HG03565 (cell line): ENCODE results near the gene MAPK8IP1.

Experiments
- ATAC-seq: cut with Tn5 transposase; IDR thresholded peaks from one replicate; pipeline ENCODE4 v1.9.1; 2021; ENCODE audit warnings: mild to moderate bottlenecking, moderate library complexity; ENCODE audit not compliant: unreplicated experiment

MAPK8IP1 gene

GRCh38 chr11:45924036-45924915, 38.8 kb downstream of the MAPK8IP1 start:
- no peak for ATAC-seq

- ATAC-seq, result no peak
Measured at GRCh38 chr11:45924927-45925326, 39.5 kb downstream of the MAPK8IP1 start.

- ATAC-seq, result no peak
Measured at GRCh38 chr11:45925550-45925949, 40.1 kb downstream of the MAPK8IP1 start.

GRCh38 chr11:45926001-45926401, 40.5 kb downstream of the MAPK8IP1 start:
- ATAC-seq, result no peak

- ATAC-seq, result no peak
Measured at GRCh38 chr11:45926536-45927331, 41.3 kb downstream of the MAPK8IP1 start.

GRCh38 chr11:45927332-45927683, 41.9 kb downstream of the MAPK8IP1 start:
- ATAC-seq, result no peak

GRCh38 chr11:45927684-45928413, 42.4 kb downstream of the MAPK8IP1 start:
- ATAC-seq, result no peak

- ATAC-seq, result no peak
Measured at GRCh38 chr11:45928535-45929215, 43.2 kb downstream of the MAPK8IP1 start.

- peak; percentile 6 for ATAC-seq
Measured at GRCh38 chr11:45929486-45930030, 44.1 kb downstream of the MAPK8IP1 start.

- peak; percentile 83 for ATAC-seq
Measured at GRCh38 chr11:45930031-45930794, 44.8 kb downstream of the MAPK8IP1 start.

GRCh38 chr11:45930951-45931570, 45.6 kb downstream of the MAPK8IP1 start:
- no peak for ATAC-seq

GRCh38 chr11:45931739-45932138, 46.3 kb downstream of the MAPK8IP1 start:
- no peak for ATAC-seq

- no peak for ATAC-seq
Measured at GRCh38 chr11:45932217-45932616, 46.8 kb downstream of the MAPK8IP1 start.

- ATAC-seq, result no peak
Measured at GRCh38 chr11:45933131-45933831, 47.8 kb downstream of the MAPK8IP1 start.

GRCh38 chr11:45933846-45934579, 48.6 kb downstream of the MAPK8IP1 start:
- no peak for ATAC-seq

- ATAC-seq, result no peak
Measured at GRCh38 chr11:45934580-45935318, 49.3 kb downstream of the MAPK8IP1 start.

- no peak for ATAC-seq
Measured at GRCh38 chr11:45935349-45936064, 50.1 kb downstream of the MAPK8IP1 start.
